Uterus (tissue), 4 donors: ENCODE data around the gene IRF9. TPM values are rescaled to one million over a fixed set of nuclear protein-coding genes. Genes with fewer than 3 reads are reported as not detected.

Experiments
- DNase-seq, 2 donors: peaks; one replicate each; pipeline ENCODE4 v3.0.0-alpha.2; 2019 to 2020
- H3K27ac ChIP-seq, 2 donors: fragments of 200-600 bp; sonication (generic); 1 replicate in 1 of 2; 2 replicates in 1 of 2; pipeline ENCODE4 v1.5.1; 2016 to 2018
- H3K27me3 ChIP-seq, 2 donors: fragments of 200-600 bp; sonication (generic); one replicate each; pipeline ENCODE4 v1.5.1; 2018 to 2019; ENCODE audit warnings: control low read depth in 1 of 2
- H3K36me3 ChIP-seq, 2 donors: fragments of 200-600 bp; sonication (generic); one replicate each; pipeline ENCODE4 v1.5.1; 2019; ENCODE audit warnings: control low read depth in 1 of 2
- H3K4me1 ChIP-seq, 2 donors: fragments of 200-600 bp; sonication (generic); one replicate each; pipeline ENCODE4 v1.5.1; 2018 to 2019; ENCODE audit warnings: control low read depth in 1 of 2
- H3K4me3 ChIP-seq, 2 donors: fragments of 200-600 bp; sonication (generic); 1 replicate in 1 of 2; 2 replicates in 1 of 2; pipeline ENCODE4 v1.5.1; 2018 to 2019; ENCODE audit warnings: mild to moderate bottlenecking in 1 of 2
- H3K9me3 ChIP-seq, 2 donors: fragments of 200-600 bp; sonication (generic); one replicate each; pipeline ENCODE4 v1.5.1; 2019; ENCODE audit warnings: control low read depth in 1 of 2
- POLR2A ChIP-seq, 2 donors: fragments of 450-650 bp; IDR thresholded peaks; one replicate each; pipeline ENCODE4 v1.6.1; 2016; ENCODE audit warnings: antibody characterized with exemption in 2 of 2, mild to moderate bottlenecking in 1 of 2, moderate library complexity in 1 of 2
- intact Hi-C: fragments of 100-400 bp; cut with DNase I; formaldehyde crosslinking; loops from one replicate; pipeline ENCODE4 v1.15.1; 2023; ENCODE audit warnings: low total_unique reads
- total RNA-seq, 4 donors: library from RNA; depleted of rRNA in 3 of 4; stranded (reverse); fragments of >200 nt in 3 of 4; gene quantifications; one replicate each; pipeline versions ENCODE4 v1.1.0 to v1.2.4, GENCODE V29; 2014 to 2023
- TF ChIP-seq, protein P1 (sequence below), 4 experiments: fragments of 200-600 bp in 2 of 4; fragments of 450-650 bp in 2 of 4; sonication (generic) in 2 of 4; IDR thresholded peaks; one replicate each; pipeline ENCODE4 v1.5.1; 2016 to 2019; ENCODE audit warnings: antibody characterized with exemption in 4 of 4, mild to moderate bottlenecking in 2 of 4, moderate library complexity in 1 of 4
- donor health status: DM: yes; HTN: yes; CAD: no.

IRF9 gene
- total RNA-seq, 4 donors from 2014 or later = 33.2 to 205 (median 67.2) TPM

GRCh38 chr14:24172261-24172860 is 11.3 kb downstream of the IRF9 start:
- Histone ChIP-seq H3K27me3 (no peaks in the 10 kb centered on the region), H3K9me3 (no peaks in the 10 kb centered on the region), H3K4me3 (peak overlapping the region; percentile 25 to 27), H3K36me3 (no peaks in the 10 kb centered on the region), H3K27ac (peak overlapping the region in 1 of 2 donors; percentile 26), H3K4me1 (no peaks in the 10 kb centered on the region)
- no peak for DNase-seq
- no peak for TF ChIP-seq POLR2A (IDR thresholded peaks at IDR 0.05)
- TF ChIP-seq, protein P1, sequence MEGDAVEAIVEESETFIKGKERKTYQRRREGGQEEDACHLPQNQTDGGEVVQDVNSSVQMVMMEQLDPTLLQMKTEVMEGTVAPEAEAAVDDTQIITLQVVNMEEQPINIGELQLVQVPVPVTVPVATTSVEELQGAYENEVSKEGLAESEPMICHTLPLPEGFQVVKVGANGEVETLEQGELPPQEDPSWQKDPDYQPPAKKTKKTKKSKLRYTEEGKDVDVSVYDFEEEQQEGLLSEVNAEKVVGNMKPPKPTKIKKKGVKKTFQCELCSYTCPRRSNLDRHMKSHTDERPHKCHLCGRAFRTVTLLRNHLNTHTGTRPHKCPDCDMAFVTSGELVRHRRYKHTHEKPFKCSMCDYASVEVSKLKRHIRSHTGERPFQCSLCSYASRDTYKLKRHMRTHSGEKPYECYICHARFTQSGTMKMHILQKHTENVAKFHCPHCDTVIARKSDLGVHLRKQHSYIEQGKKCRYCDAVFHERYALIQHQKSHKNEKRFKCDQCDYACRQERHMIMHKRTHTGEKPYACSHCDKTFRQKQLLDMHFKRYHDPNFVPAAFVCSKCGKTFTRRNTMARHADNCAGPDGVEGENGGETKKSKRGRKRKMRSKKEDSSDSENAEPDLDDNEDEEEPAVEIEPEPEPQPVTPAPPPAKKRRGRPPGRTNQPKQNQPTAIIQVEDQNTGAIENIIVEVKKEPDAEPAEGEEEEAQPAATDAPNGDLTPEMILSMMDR (IDR thresholded peaks at IDR 0.05) = no peak
- intact Hi-C loops = no loop called here

DNA sequence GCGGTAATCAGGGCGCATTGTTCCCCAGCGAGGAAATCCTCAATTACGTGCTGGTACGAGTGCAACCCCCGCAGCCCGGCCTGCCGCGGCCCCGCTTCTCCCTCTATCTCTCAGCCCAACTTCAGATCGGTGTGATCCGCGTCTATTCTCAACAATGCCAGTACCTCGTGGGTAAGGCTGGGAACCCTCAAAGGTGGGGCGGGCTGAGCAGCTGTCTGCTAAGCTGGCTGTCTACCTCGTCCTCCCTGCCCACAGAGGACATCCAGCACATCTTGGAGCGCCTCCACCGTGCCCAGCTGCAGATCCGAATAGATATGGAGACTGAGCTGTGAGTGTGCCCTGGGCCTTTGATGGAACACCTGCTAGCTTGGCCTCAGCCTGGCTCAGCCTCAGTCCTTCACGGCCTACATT is 11.8 kb downstream of the IRF9 start:
- H3K4me3 ChIP-seq = no peak overlapping the region
- no peak for DNase-seq
- H3K36me3 ChIP-seq = no peaks in the 10 kb centered on the region
- H3K9me3 ChIP-seq = no peaks in the 10 kb centered on the region
- no peaks in the 10 kb centered on the region for H3K27me3 ChIP-seq
- intact Hi-C loops = no loop called here
- TF ChIP-seq, protein P1 (IDR thresholded peaks at IDR 0.05) = no peak
- no peak for TF ChIP-seq POLR2A (IDR thresholded peaks at IDR 0.05)
- H3K27ac ChIP-seq = peak overlapping the region in 1 of 2 donors; percentile 26
- H3K4me1 ChIP-seq = no peaks in the 10 kb centered on the region

GRCh38 chr14:24176599-24176998 is 15.5 kb downstream of the IRF9 start:
- H3K9me3 ChIP-seq = no peaks in the 10 kb centered on the region
- no peaks in the 10 kb centered on the region for H3K4me1 ChIP-seq
- no peak for DNase-seq
- TF ChIP-seq, protein P1 (IDR thresholded peaks at IDR 0.05) = no peak
- TF ChIP-seq POLR2A (IDR thresholded peaks at IDR 0.05) = no peak
- H3K36me3 ChIP-seq = no peaks in the 10 kb centered on the region
- no peak overlapping the region for H3K4me3 ChIP-seq
- no peaks in the 10 kb centered on the region for H3K27me3 ChIP-seq
- intact Hi-C loops = no loop called here
- H3K27ac ChIP-seq = no peak overlapping the region

- no peak overlapping the region for H3K27ac ChIP-seq
- intact Hi-C loops = no loop called here
- no peak for DNase-seq
- TF ChIP-seq, protein P1 (IDR thresholded peaks at IDR 0.05) = no peak
- TF ChIP-seq POLR2A (IDR thresholded peaks at IDR 0.05) = no peak
- H3K36me3 ChIP-seq = no peaks in the 10 kb centered on the region
- H3K4me3 ChIP-seq = no peak overlapping the region
- H3K27me3 ChIP-seq = no peaks in the 10 kb centered on the region
- no peaks in the 10 kb centered on the region for H3K9me3 ChIP-seq
- H3K4me1 ChIP-seq = no peaks in the 10 kb centered on the region
Observed at GRCh38 chr14:24177041-24177825, 16.2 kb downstream of the IRF9 start.

DNA sequence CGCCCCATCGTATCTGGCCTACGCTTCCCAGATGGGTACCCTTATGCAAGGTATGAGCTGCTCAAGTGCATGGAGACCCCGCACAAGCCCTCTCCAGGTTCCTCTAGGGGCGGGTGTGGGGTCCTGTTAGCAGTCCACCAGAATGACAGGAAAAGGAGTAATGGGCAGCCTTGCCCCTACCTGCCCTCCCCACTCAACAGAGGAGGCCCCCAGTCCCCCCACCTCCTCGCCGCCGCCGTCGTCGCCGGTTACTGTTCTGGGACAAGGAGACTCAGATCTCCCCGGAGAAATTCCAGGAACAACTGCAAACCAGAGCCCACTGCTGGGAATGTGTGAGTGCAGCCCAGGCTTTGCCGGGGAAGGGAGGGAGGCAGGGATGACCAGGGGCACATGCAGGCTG is 16.8 kb downstream of the IRF9 start:
- no peak overlapping the region for H3K27ac ChIP-seq
- TF ChIP-seq, protein P1 (IDR thresholded peaks at IDR 0.05) = no peak
- TF ChIP-seq POLR2A (IDR thresholded peaks at IDR 0.05) = no peak
- H3K36me3 ChIP-seq = no peaks in the 10 kb centered on the region
- intact Hi-C loops = no loop called here
- H3K9me3 ChIP-seq = no peaks in the 10 kb centered on the region
- no peak for DNase-seq
- no peak overlapping the region for H3K4me3 ChIP-seq
- H3K4me1 ChIP-seq = no peaks in the 10 kb centered on the region
- H3K27me3 ChIP-seq = no peaks in the 10 kb centered on the region
